COLO829 (cell line): Measurements from ENCODE around the gene BMP8B.
"Not testable (repeated sequence)": the region's sequence is repeated elsewhere in the genome, so short reads cannot be mapped to it uniquely, and the experiment has no call there.

Source experiments
- DNase-seq: peaks from one replicate; pipeline ENCODE4 v3.0.0; 2012; ENCODE audit warnings: low spot score

BMP8B gene

GRCh38 chr1:39777896-39778295 is 10.8 kb downstream of the BMP8B start:
- not testable (repeated sequence) for DNase-seq

GRCh38 chr1:39777306-39777705 is 11.4 kb downstream of the BMP8B start:
- no peak for DNase-seq

- no peak for DNase-seq
These were observed 11.8 kb downstream of the BMP8B start for GRCh38 chr1:39776886-39777285.

- no peak for DNase-seq
These were observed 12.3 kb downstream of the BMP8B start for GRCh38 chr1:39776400-39776713.

- DNase-seq, result not testable (repeated sequence)
These were observed 12.8 kb downstream of the BMP8B start for GRCh38 chr1:39775676-39776399.

- DNase-seq, result not testable (repeated sequence)
These were observed 13.5 kb downstream of the BMP8B start for GRCh38 chr1:39775141-39775540.

GRCh38 chr1:39773369-39773979 is 15.2 kb downstream of the BMP8B start:
- DNase-seq, result not testable (repeated sequence)

- DNase-seq, result not testable (repeated sequence)
These were observed 17.6 kb downstream of the BMP8B start, which contains the start of gene OXCT2 for GRCh38 chr1:39771022-39771532. Gene OXCT2 (minus strand): TSS chr1:39771348. CDS start chr1:39771255, 93 bp downstream.

- not testable (repeated sequence) for DNase-seq
These were observed 18.3 kb downstream of the BMP8B start for GRCh38 chr1:39770100-39771021.

GRCh38 chr1:39769502-39769901 is 19.2 kb downstream of the BMP8B start:
- DNase-seq, result not testable (repeated sequence)

- DNase-seq, result not testable (repeated sequence)
These were observed 22.2 kb downstream of the BMP8B start for GRCh38 chr1:39766466-39766865.

GRCh38 chr1:39764512-39764911 is 24.2 kb downstream of the BMP8B start:
- not testable (repeated sequence) for DNase-seq

GRCh38 chr1:39763619-39764374 is 24.9 kb downstream of the BMP8B start:
- DNase-seq, result not testable (repeated sequence)

- DNase-seq, result no peak
These were observed 25.8 kb downstream of the BMP8B start for GRCh38 chr1:39762550-39763540.

GRCh38 chr1:39761557-39762260 is 27.0 kb downstream of the BMP8B start:
- no peak for DNase-seq

GRCh38 chr1:39761016-39761415 is 27.6 kb downstream of the BMP8B start:
- DNase-seq, result no peak

GRCh38 chr1:39760074-39761008 is 28.3 kb downstream of the BMP8B start:
- no peak for DNase-seq

- no peak for DNase-seq
These were observed 29.3 kb downstream of the BMP8B start for GRCh38 chr1:39759436-39759726.
